HCT116 (cell line): ENCODE results near the gene NUDT14. TPM values are rescaled to one million over a fixed set of nuclear protein-coding genes. Genes with fewer than 3 reads are reported as not detected.

Experiments
- ATAC-seq: fragments of 200-7000 bp; cut with Tn5 transposase; 2 replicates; pipeline ENCODE4 v1.9.1; 2020; ENCODE audit warnings: mild to moderate bottlenecking, moderate library complexity
- BruUV-seq: library from RNA; stranded (reverse); fragments of 400-500 nt; replicated peaks from 2 replicates; lab custom pipeline; 2021; lab: Mats Ljungman, UMichigan
- CTCF ChIA-PET: fragments of 300-600 bp; sonication (Branson Sonifier 250); formaldehyde crosslinking; loops from one replicate; lab custom pipeline; 2021; ENCODE audit warnings: antibody characterized with exemption; lab: Charles Lee
- POLR2A ChIA-PET: fragments of 300-600, 350-600 bp; sonication (Branson Sonifier 250); formaldehyde crosslinking; loops from one replicate; lab custom pipeline; 2021; ENCODE audit warnings: antibody characterized with exemption; lab: Charles Lee
- RAD21 ChIA-PET, 2 experiments: fragments of 300-600 bp; sonication (Branson Sonifier 250); formaldehyde crosslinking; loops; one replicate each; lab custom pipeline; 2023; ENCODE audit warnings: low total read pairs in 2 of 2; ENCODE audit not compliant: uncharacterized antibody in 2 of 2, unreplicated experiment in 2 of 2, low non-redundant PET in 1 of 2; lab: Charles Lee
- DNase-seq: peaks from one replicate; pipeline ENCODE4 v3.0.0-alpha.2; 2010; ENCODE audit warnings: low read depth, low spot score
- H2AFZ ChIP-seq: fragments of 200-600 bp; shearing (Covaris generic), sonication (generic); 2 replicates; pipeline ENCODE4 v1.6.1; 2017; ENCODE audit warnings: low read depth, mixed run types, mixed read lengths, antibody characterized with exemption, low read length; ENCODE audit not compliant: poor library complexity, severe bottlenecking
- H3K27ac ChIP-seq: 2 replicates; pipeline ENCODE4 v1.5.1; 2012; ENCODE audit warnings: low read depth, low read length
- H3K27me3 ChIP-seq: fragments of 200-600 bp; sonication (generic); 2 replicates; pipeline ENCODE4 v1.6.1; 2016; ENCODE audit warnings: mixed run types, low read length, mixed read lengths; ENCODE audit not compliant: insufficient read depth
- H3K36me3 ChIP-seq, 2 experiments: fragments of 200-500 bp in 1 of 2; fragments of 200-600 bp in 1 of 2; sonication (Bioruptor generic) in 1 of 2; sonication (generic) in 1 of 2; 2 replicates each; pipeline versions ENCODE4 v1.5.1 to v1.6.1; 2014 to 2016; ENCODE audit warnings: low read length in 2 of 2, inconsistent platforms in 1 of 2, mixed read lengths in 1 of 2, mixed run types in 1 of 2; ENCODE audit not compliant: insufficient read depth in 2 of 2, control insufficient read depth in 1 of 2
- H3K4me1 ChIP-seq, 2 experiments: fragments of 200-600 bp in 1 of 2; sonication (generic) in 1 of 2; 2 replicates each; pipeline versions ENCODE4 v1.5.1 to v1.6.1; 2012 to 2017; ENCODE audit warnings: low read length in 2 of 2, inconsistent platforms in 1 of 2, mild to moderate bottlenecking in 1 of 2, mixed read lengths in 1 of 2, mixed run types in 1 of 2, moderate library complexity in 1 of 2; ENCODE audit not compliant: insufficient read depth in 2 of 2, control insufficient read depth in 1 of 2
- H3K4me2 ChIP-seq: fragments of 200-600 bp; sonication (generic); 2 replicates; pipeline ENCODE4 v1.6.1; 2017; ENCODE audit warnings: mixed run types, low read length, mixed read lengths
- H3K4me3 ChIP-seq, 2 experiments: fragments of 200-600 bp in 1 of 2; sonication (generic) in 1 of 2; replicated peaks in 1 of 2; 2 replicates each; pipeline ENCODE4 v1.5.1; 2011 to 2016; ENCODE audit warnings: low read length in 2 of 2, control low read depth in 1 of 2, low read depth in 1 of 2, mild to moderate bottlenecking in 1 of 2, mixed read lengths in 1 of 2, mixed run types in 1 of 2
- H3K79me2 ChIP-seq: fragments of 200-600 bp; sonication (generic); 2 replicates; pipeline ENCODE4 v1.6.1; 2017; ENCODE audit warnings: mild to moderate bottlenecking, mixed run types, low read length, moderate library complexity, mixed read lengths; ENCODE audit not compliant: insufficient read depth
- H3K9ac ChIP-seq: fragments of 200-600 bp; sonication (generic); 2 replicates; pipeline ENCODE4 v1.6.1; 2016; ENCODE audit warnings: low read length, mixed read lengths
- H3K9me2 ChIP-seq: fragments of 200-600 bp; sonication (generic), shearing (Covaris generic); 2 replicates; pipeline ENCODE4 v1.6.1; 2017; ENCODE audit warnings: mixed run types, mild to moderate bottlenecking, moderate library complexity; ENCODE audit not compliant: insufficient read depth
- H3K9me3 ChIP-seq, 2 experiments: fragments of 200-500 bp in 1 of 2; fragments of 200-600 bp in 1 of 2; sonication (Bioruptor generic) in 1 of 2; sonication (generic) in 1 of 2; 2 replicates each; pipeline ENCODE4 v1.6.1; 2014 to 2017; ENCODE audit warnings: low read length in 2 of 2, mixed read lengths in 2 of 2, inconsistent platforms in 1 of 2, low read depth in 1 of 2, mild to moderate bottlenecking in 1 of 2, mixed run types in 1 of 2, moderate library complexity in 1 of 2; ENCODE audit not compliant: control insufficient read depth in 1 of 2, insufficient read depth in 1 of 2
- H4K20me1 ChIP-seq: fragments of 200-600 bp; sonication (generic), shearing (Covaris generic); 2 replicates; pipeline ENCODE4 v1.6.1; 2017; ENCODE audit warnings: mixed run types, mild to moderate bottlenecking, moderate library complexity; ENCODE audit not compliant: insufficient read depth
- CBX3 ChIP-seq: IDR thresholded peaks from 2 replicates; pipeline ENCODE4 v1.6.1; 2012; ENCODE audit warnings: low read depth
- CEBPB ChIP-seq: IDR thresholded peaks from 2 replicates; pipeline ENCODE4 v1.6.1; 2012; ENCODE audit warnings: low read depth
- CTCF ChIP-seq, 3 experiments: fragments of 200-600 bp in 1 of 3; sonication (generic) in 1 of 3; IDR thresholded peaks in 2 of 3; conservative IDR thresholded peaks in 1 of 3; 2 replicates each; pipeline ENCODE4 v1.5.1; 2012 to 2017; ENCODE audit warnings: low read depth in 2 of 3, low read length in 2 of 3, antibody characterized with exemption in 1 of 3, borderline replicate concordance in 1 of 3, control low read depth in 1 of 3, mild to moderate bottlenecking in 1 of 3, mixed read lengths in 1 of 3, mixed run types in 1 of 3, moderate library complexity in 1 of 3; ENCODE audit not compliant: insufficient read depth in 1 of 3
- ELF1 ChIP-seq: IDR thresholded peaks from 2 replicates; pipeline ENCODE4 v1.6.1; 2012; ENCODE audit warnings: low read depth, borderline replicate concordance
- EZH2 ChIP-seq: fragments of 200-600 bp; sonication (generic); IDR thresholded peaks from 2 replicates; pipeline ENCODE4 v1.6.1; 2017; ENCODE audit warnings: antibody characterized with exemption, mixed run types
- EZH2phosphoT487 ChIP-seq: fragments of 200-600 bp; IDR thresholded peaks from 2 replicates; pipeline ENCODE4 v1.6.1; 2018; ENCODE audit warnings: antibody characterized with exemption, borderline replicate concordance
- FOSL1 ChIP-seq: IDR thresholded peaks from 2 replicates; pipeline ENCODE4 v1.6.1; 2012; ENCODE audit warnings: low read depth
- JUND ChIP-seq: IDR thresholded peaks from 2 replicates; pipeline ENCODE4 v1.6.1; 2012
- MAX ChIP-seq: IDR thresholded peaks from 2 replicates; pipeline ENCODE4 v1.6.1; 2012
- POLR2A ChIP-seq: IDR thresholded peaks from 2 replicates; pipeline ENCODE4 v1.7.0; 2011; ENCODE audit warnings: borderline replicate concordance; ENCODE audit not compliant: insufficient read depth, insufficient read length; ENCODE audit errors: extremely low read depth
- POLR2AphosphoS5 ChIP-seq: IDR thresholded peaks from 2 replicates; pipeline ENCODE4 v1.6.1; 2011; ENCODE audit warnings: mild to moderate bottlenecking, low read depth, low read length, moderate library complexity
- RAD21 ChIP-seq: IDR thresholded peaks from 2 replicates; pipeline ENCODE4 v1.6.1; 2012; ENCODE audit warnings: low read depth, mild to moderate bottlenecking
- SIN3A ChIP-seq: IDR thresholded peaks from 2 replicates; pipeline ENCODE4 v1.6.1; 2012; ENCODE audit warnings: low read depth
- SP1 ChIP-seq: IDR thresholded peaks from 2 replicates; pipeline ENCODE4 v1.6.1; 2012; ENCODE audit warnings: low read depth
- SRF ChIP-seq: IDR thresholded peaks from 2 replicates; pipeline ENCODE4 v1.6.1; 2012; ENCODE audit warnings: low read depth
- YY1 ChIP-seq: IDR thresholded peaks from 2 replicates; pipeline ENCODE4 v1.6.1; 2011; ENCODE audit warnings: low read length, low read depth, moderate library complexity, mild to moderate bottlenecking; ENCODE audit not compliant: insufficient replicate concordance; ENCODE audit errors: extremely low read depth
- ZBTB33 ChIP-seq: IDR thresholded peaks from 2 replicates; pipeline ENCODE4 v1.6.1; 2011; ENCODE audit warnings: mild to moderate bottlenecking, low read length, moderate library complexity; ENCODE audit not compliant: insufficient replicate concordance; ENCODE audit errors: extremely low read depth
- ZFX ChIP-seq: fragments of 450-650 bp; IDR thresholded peaks from 2 replicates; pipeline ENCODE4 v1.6.1; 2017
- ZNF274 ChIP-seq: fragments of 200-500 bp; sonication (Bioruptor generic); IDR thresholded peaks from 2 replicates; pipeline ENCODE4 v1.6.1; 2014; ENCODE audit warnings: mild to moderate bottlenecking, low read depth, low read length, inconsistent platforms
- intact Hi-C: fragments of 100-400 bp; cut with micrococcal nuclease; formaldehyde crosslinking; loops from 2 replicates; pipeline ENCODE4 v1.10.0; 2022
- total RNA-seq: library from RNA; stranded (reverse); gene quantifications from one replicate; pipeline ENCODE4 v1.2.1, GENCODE V29; 2021; ENCODE audit not compliant: unreplicated experiment

Gene NUDT14
- total RNA-seq, 1 experiment from 2014 or later = 56.1 TPM

GRCh38 chr14:105132921-105133654 lies 48.0 kb downstream of the NUDT14 start:
- Histone ChIP-seq H3K27ac (no peak overlapping the region), H3K9me2 (no peaks in the 10 kb centered on the region), H3K79me2 (no peaks in the 10 kb centered on the region), H3K36me3 (no peaks in the 10 kb centered on the region), H3K4me1 (no peaks in the 10 kb centered on the region), H3K9ac (no peak overlapping the region), H3K27me3 (no peaks in the 10 kb centered on the region), H3K9me3 (0 out of 4 replicates have a peak, but pooled peaks cover 0 to 3% of the 10 kb centered on the region in 2 experiments)
- intact Hi-C loops = no loop called here
- no peak for ATAC-seq
- no peak for DNase-seq
- TF ChIP-seq RAD21 = no peak
- no peak for TF ChIP-seq CTCF (IDR thresholded peaks at IDR 0.05 in 2 of 3, conservative IDR thresholded peaks at IDR 0.05 in 1 of 3; ENCODE audit: borderline replicate concordance in 1 of 3, insufficient read depth in 1 of 3, low read depth in 2 of 3, low read length in 2 of 3)
- TF ChIP-seq JUND = no peak
- no peak for TF ChIP-seq POLR2A
- TF ChIP-seq SIN3A = no peak
- no peak for TF ChIP-seq ZFX
- TF ChIP-seq FOSL1 = no peak
- no peak for TF ChIP-seq ZNF274
- TF ChIP-seq EZH2 = no peak
- TF ChIP-seq ZBTB33 = no peak
- TF ChIP-seq CEBPB = no peak
- TF ChIP-seq YY1 = no peak
- no peak for TF ChIP-seq ELF1
- no peak for TF ChIP-seq POLR2AphosphoS5
- TF ChIP-seq MAX = no peak
- TF ChIP-seq SRF = no peak
- no peak for TF ChIP-seq EZH2phosphoT487
- no peak for TF ChIP-seq SP1
- no peak for TF ChIP-seq CBX3
- TF ChIP-seq, all 23 proteins: peak for 0
- H2AFZ ChIP-seq = no peak overlapping the region
- no peak overlapping the region for H3K4me3 ChIP-seq
- no TSS peak for BruUV-seq
- H4K20me1 ChIP-seq = no peaks in the 10 kb centered on the region
- no peak overlapping the region for H3K4me2 ChIP-seq
- CTCF ChIA-PET = no interaction called here
- POLR2A ChIA-PET = no interaction called here
- RAD21 ChIA-PET = no interaction called here
